DND-41 (cell line): ENCODE data around the gene TCF4.

Experiments
- ATAC-seq: fragments of 200-7000 bp; cut with Tn5 transposase; 3 replicates; pipeline ENCODE4 v1.9.1; 2021; ENCODE audit warnings: low read depth; ENCODE audit not compliant: insufficient read depth
- DNase-seq: peaks from one replicate; pipeline ENCODE4 v3.0.0-alpha.2; 2020
- H2AFZ ChIP-seq: 2 replicates; pipeline ENCODE4 v1.6.0; 2012; ENCODE audit warnings: low read depth, low read length
- H3K27ac ChIP-seq: 2 replicates; pipeline ENCODE4 v1.5.1; 2012; ENCODE audit warnings: low read length, inconsistent platforms
- H3K27me3 ChIP-seq: fragments of 200-600 bp; sonication (generic); 2 replicates; pipeline ENCODE4 v1.6.0; 2012; ENCODE audit warnings: low read length, mild to moderate bottlenecking, inconsistent platforms; ENCODE audit not compliant: insufficient read depth, poor library complexity
- H3K36me3 ChIP-seq: 2 replicates; pipeline ENCODE4 v1.5.1; 2012; ENCODE audit warnings: low read length, inconsistent platforms; ENCODE audit not compliant: insufficient read depth
- H3K4me1 ChIP-seq: 2 replicates; pipeline ENCODE4 v1.5.1; 2012; ENCODE audit warnings: mild to moderate bottlenecking, low read length; ENCODE audit not compliant: insufficient read depth
- H3K4me2 ChIP-seq: 2 replicates; pipeline ENCODE4 v1.6.0; 2012; ENCODE audit warnings: mild to moderate bottlenecking, moderate library complexity, low read length, inconsistent platforms; ENCODE audit not compliant: insufficient read depth
- H3K4me3 ChIP-seq, 2 experiments: fragments of 200-600 bp in 1 of 2; shearing (Covaris generic) in 1 of 2; 2 replicates each; pipeline ENCODE4 v1.5.1; 2012 to 2016; ENCODE audit warnings: inconsistent platforms in 2 of 2, low read length in 2 of 2, mild to moderate bottlenecking in 2 of 2, low read depth in 1 of 2, moderate library complexity in 1 of 2
- H3K79me2 ChIP-seq: 2 replicates; pipeline ENCODE4 v1.6.0; 2012; ENCODE audit warnings: low read length, inconsistent platforms; ENCODE audit not compliant: insufficient read depth
- H3K9ac ChIP-seq: 2 replicates; pipeline ENCODE4 v1.6.0; 2012; ENCODE audit warnings: low read depth, mild to moderate bottlenecking, inconsistent platforms, low read length, moderate library complexity
- H3K9me3 ChIP-seq: 2 replicates; pipeline ENCODE4 v1.5.1; 2012; ENCODE audit warnings: low read length, moderate library complexity, mild to moderate bottlenecking, inconsistent platforms; ENCODE audit not compliant: insufficient read depth, severe bottlenecking
- H4K20me1 ChIP-seq: 2 replicates; pipeline ENCODE4 v1.6.0; 2012; ENCODE audit warnings: low read length; ENCODE audit not compliant: insufficient read depth
- CTCF ChIP-seq: IDR thresholded peaks from 2 replicates; pipeline ENCODE4 v1.5.1; 2012; ENCODE audit warnings: borderline replicate concordance, low read length, moderate library complexity, mild to moderate bottlenecking; ENCODE audit not compliant: poor library complexity, severe bottlenecking; ENCODE audit errors: extremely low read depth
- EZH2 ChIP-seq: IDR thresholded peaks from 3 replicates; pipeline ENCODE4 v1.6.1; 2012; ENCODE audit warnings: borderline replicate concordance, low read depth, mild to moderate bottlenecking, moderate library complexity, low read length, inconsistent platforms; ENCODE audit not compliant: severe bottlenecking

Gene TCF4

GRCh38 chr18:55249550-55249949 lies 338.4 kb downstream of the TCF4 start:
- H2AFZ ChIP-seq: no peak overlapping the region
- ATAC-seq: no peak
- no peak overlapping the region for H3K9ac ChIP-seq
- 0 out of 2 replicates have a peak, but pooled peaks cover 9% of the 10 kb centered on the region for H3K36me3 ChIP-seq
- H3K4me3 ChIP-seq: no peak overlapping the region
- H3K4me1 ChIP-seq: no peaks in the 10 kb centered on the region
- H3K9me3 ChIP-seq: no peaks in the 10 kb centered on the region
- H3K27ac ChIP-seq: no peak overlapping the region
- H3K79me2 ChIP-seq: no peaks in the 10 kb centered on the region
- TF ChIP-seq CTCF: no peak
- no peak for TF ChIP-seq EZH2
- no peak for DNase-seq
- H3K27me3 ChIP-seq: no peaks in the 10 kb centered on the region
- no peaks in the 10 kb centered on the region for H4K20me1 ChIP-seq
- H3K4me2 ChIP-seq: no peak overlapping the region

DNA sequence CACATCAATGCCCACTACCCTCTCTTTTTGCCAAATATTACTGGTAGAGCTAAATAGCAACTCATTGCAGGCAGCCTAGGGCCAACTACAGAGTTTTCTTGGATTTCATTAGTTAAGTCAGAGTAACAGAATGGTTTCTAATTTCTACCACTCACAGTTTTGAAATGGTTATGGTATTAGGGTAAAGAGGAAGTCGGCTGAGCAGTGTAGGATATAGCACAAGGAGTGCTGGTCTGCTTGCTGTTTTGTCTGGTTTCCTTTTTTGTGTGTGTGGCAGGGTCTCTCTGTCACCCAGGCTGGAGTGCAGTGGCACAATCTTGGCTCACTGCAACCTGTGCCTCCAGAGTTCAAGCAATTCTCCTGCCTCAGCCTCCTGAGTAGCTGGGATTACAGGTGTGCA lies 339.5 kb downstream of the TCF4 start:
- Histone ChIP-seq H4K20me1 (no peaks in the 10 kb centered on the region), H3K27me3 (no peaks in the 10 kb centered on the region), H3K4me2 (no peak overlapping the region), H2AFZ (no peak overlapping the region), H3K9ac (no peak overlapping the region), H3K79me2 (no peaks in the 10 kb centered on the region), H3K9me3 (no peaks in the 10 kb centered on the region), H3K4me1 (no peaks in the 10 kb centered on the region), H3K36me3 (no peaks in the 10 kb centered on the region), H3K4me3 (no peak overlapping the region), H3K27ac (no peak overlapping the region)
- TF ChIP-seq EZH2: no peak
- no peak for TF ChIP-seq CTCF
- ATAC-seq (no peak), DNase-seq (no peak)

- Histone ChIP-seq H4K20me1 (no peaks in the 10 kb centered on the region), H3K4me1 (no peaks in the 10 kb centered on the region), H3K4me3 (no peak overlapping the region), H3K4me2 (no peak overlapping the region), H3K27ac (no peak overlapping the region), H3K9ac (no peak overlapping the region), H3K9me3 (no peaks in the 10 kb centered on the region), H3K36me3 (no peaks in the 10 kb centered on the region), H3K79me2 (no peaks in the 10 kb centered on the region), H2AFZ (no peak overlapping the region), H3K27me3 (no peaks in the 10 kb centered on the region)
- no peak for TF ChIP-seq CTCF
- no peak for TF ChIP-seq EZH2
- DNase-seq (no peak), ATAC-seq (no peak)
Observed at GRCh38 chr18:55247032-55247431, 341.0 kb downstream of the TCF4 start.

DNA sequence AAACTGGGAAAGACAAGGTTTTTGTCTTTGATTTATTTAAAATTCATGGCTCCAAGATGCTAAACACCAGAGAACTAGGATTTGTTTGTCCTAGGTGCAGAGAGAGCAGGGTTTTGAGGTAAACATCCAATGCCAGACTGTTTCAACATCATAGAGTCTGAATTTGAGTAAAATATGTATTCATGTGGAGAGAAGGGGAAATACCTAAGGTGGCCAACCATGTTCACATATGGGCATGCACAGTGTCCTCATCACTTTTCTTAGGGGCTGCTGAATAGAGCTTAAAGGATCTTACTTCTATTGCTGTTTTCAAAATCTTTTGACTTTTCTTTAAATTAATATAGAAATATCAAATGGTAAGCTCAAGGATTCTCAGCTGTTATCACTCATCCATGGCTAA lies 341.7 kb downstream of the TCF4 start:
- H3K27me3 ChIP-seq: no peaks in the 10 kb centered on the region
- H3K9me3 ChIP-seq: no peaks in the 10 kb centered on the region
- H3K4me3 ChIP-seq: no peak overlapping the region
- TF ChIP-seq EZH2: no peak
- no peak for TF ChIP-seq CTCF
- no peaks in the 10 kb centered on the region for H3K79me2 ChIP-seq
- H3K9ac ChIP-seq: no peak overlapping the region
- H4K20me1 ChIP-seq: no peaks in the 10 kb centered on the region
- ATAC-seq: no peak
- H2AFZ ChIP-seq: no peak overlapping the region
- H3K4me1 ChIP-seq: no peaks in the 10 kb centered on the region
- no peaks in the 10 kb centered on the region for H3K36me3 ChIP-seq
- H3K27ac ChIP-seq: no peak overlapping the region
- no peak overlapping the region for H3K4me2 ChIP-seq
- no peak for DNase-seq
